VCaP (cell line): ENCODE results near the gene PRKCZ.

Source experiments
- H3K27ac ChIP-seq: fragments of 450-650 bp; 2 replicates; pipeline ENCODE4 v1.5.1; 2017
- CTCF ChIP-seq: fragments of 450-650 bp; conservative IDR thresholded peaks from 2 replicates; pipeline ENCODE4 v1.5.1; 2017; ENCODE audit warnings: mild to moderate bottlenecking, moderate library complexity

PRKCZ gene

GRCh38 chr1:2070016-2070415 lies 19.8 kb downstream of the PRKCZ start:
- no peak for TF ChIP-seq CTCF
- no peak overlapping the region for H3K27ac ChIP-seq

GRCh38 chr1:2070800-2071530 lies 20.8 kb downstream of the PRKCZ start:
- no peak for TF ChIP-seq CTCF
- H3K27ac ChIP-seq, result no peak overlapping the region

GRCh38 chr1:2072109-2072806 lies 22.0 kb downstream of the PRKCZ start:
- H3K27ac ChIP-seq, result no peak overlapping the region
- no peak for TF ChIP-seq CTCF

- no peak overlapping the region for H3K27ac ChIP-seq
- no peak for TF ChIP-seq CTCF
These were observed 22.7 kb downstream of the PRKCZ start for GRCh38 chr1:2072891-2073290.

- H3K27ac ChIP-seq, result no peak overlapping the region
- TF ChIP-seq CTCF, result no peak
These were observed 23.4 kb downstream of the PRKCZ start for GRCh38 chr1:2073382-2074230.

GRCh38 chr1:2074396-2074795 lies 24.2 kb downstream of the PRKCZ start:
- no peak overlapping the region for H3K27ac ChIP-seq
- TF ChIP-seq CTCF, result no peak
